ENCODE measurements around the gene FICD.
A peak's percentile ranks its signal among the peaks of the same experiment; 100 is the strongest.
"Not testable (repeated sequence)": the region's sequence is repeated elsewhere in the genome, so short reads cannot be mapped to it uniquely, and the experiment has no call there.

The FICD gene

GRCh38 chr12:108514973-108515814 lies at the start of gene FICD:
Gene FICD, plus strand, starts transcription at chr12:108515277. Its CDS starts 1,696 bp downstream, at chr12:108516973.
- peak; percentile 99 to 100 for DNase-seq

DNA sequence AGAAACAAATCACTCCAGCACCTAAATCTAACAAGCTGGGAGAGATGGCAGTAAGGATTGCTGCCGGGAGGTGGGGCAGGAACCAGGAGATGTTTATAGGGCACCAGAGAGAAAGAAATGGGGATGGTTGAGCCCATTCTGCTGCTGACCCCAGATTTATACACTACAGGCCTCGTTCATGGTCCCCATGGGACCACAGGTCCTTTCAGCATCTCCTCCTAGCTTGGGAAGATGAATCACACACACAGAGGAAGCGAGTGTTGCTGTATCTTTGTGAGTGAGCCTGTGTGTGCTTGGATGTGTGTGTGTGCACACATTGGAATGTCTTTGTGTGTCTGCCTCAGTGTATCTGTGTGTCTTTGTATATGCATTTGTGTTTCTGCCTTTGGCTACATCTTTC lies 49.7 kb upstream of the FICD start:
- DNase-seq, result no peak

- no peak for DNase-seq
Observed at GRCh38 chr12:108468196-108468968, 46.7 kb upstream of the FICD start.

DNA sequence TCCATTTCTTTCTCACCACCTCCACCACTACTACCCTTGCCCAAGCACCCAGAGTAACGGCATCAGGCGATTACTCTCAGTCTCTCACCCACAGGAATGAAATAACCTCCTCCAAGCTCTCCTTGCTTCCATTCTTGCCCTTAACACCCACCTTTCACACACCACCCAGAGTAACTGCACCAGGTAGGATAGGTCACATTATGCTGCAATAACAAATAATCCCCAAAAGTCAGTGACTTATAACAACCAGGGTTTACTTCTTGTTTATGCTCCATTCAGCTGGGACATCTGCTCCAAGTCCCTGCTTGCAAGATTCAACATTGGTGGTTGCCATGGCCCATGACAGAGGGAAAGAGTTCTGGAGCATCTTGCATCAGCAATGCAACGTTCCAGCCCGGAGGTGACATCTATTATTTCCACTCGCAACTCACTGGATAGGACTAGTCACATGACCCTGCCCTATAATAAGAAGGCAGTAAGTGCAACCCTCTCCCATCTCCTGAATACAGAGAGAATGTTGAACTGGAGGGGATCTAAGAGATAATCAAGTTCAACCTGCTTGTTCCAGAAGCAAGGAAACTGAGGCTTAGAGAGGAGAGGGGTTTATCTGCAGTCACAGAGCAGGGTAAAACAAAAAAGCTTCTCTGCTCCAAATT lies 41.5 kb upstream of the FICD start:
- DNase-seq, result no peak

DNA sequence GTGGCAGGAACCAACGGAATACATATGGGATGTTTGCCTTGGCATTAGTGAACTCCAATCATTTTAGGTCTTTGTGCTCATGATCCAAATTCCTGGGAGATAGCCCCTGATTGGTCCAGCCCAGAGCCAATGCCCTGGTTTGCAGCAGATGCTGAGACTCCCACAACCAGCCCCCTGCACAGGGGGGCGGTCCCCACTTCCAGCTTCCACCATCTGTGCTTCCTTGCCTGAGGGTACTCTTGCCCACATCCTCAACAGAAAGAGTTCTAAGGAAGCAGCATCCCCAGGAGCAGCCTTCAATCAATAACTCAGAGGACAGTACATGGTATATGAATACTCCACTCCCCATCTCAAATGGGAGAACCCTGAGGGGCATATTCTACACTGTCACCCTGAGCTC lies 39.7 kb upstream of the FICD start:
- DNase-seq, result no peak

DNA sequence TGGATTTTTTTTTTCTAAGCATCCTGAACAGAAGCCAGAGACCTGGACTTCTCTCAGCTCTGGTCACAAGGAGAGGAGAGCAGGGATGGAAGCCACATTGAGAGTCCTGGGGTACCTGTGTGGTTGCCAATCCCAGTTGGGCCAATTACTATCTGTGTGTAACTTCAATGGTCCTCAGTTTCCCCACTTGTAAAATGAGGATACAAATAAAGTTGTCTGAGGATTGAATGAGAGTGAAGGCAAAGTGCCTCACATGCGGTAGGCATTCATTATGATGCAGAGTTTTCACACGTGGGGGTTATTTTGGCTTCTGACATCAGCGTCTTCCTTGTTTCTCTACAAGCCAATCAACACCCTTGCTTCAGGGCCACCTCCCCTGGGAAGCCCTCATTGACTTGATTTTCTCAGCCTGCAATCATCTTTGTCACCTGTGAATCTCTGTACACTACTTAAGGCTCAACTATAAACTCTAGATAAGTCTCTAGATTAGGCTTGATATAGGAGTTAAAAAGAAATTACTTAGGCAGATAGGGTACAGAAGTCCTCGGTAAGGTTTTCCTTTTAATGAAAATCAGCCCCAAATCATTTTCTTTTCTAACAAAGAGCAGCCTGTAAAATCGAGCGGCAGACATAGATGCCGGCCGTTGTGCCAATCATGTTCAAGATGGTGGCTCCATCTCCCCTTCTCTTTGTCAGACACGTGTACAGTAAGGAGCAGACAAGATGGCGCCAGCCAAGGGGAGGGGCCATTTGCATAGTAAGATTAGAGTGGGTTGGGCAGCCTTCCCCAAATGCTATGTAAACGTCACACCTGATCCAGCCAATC lies 37.8 kb upstream of the FICD start:
- DNase-seq, result peak in 1 of 2 experiments; percentile 19

GRCh38 chr12:108477881-108478259 lies 37.2 kb upstream of the FICD start:
- DNase-seq, result no peak

DNA sequence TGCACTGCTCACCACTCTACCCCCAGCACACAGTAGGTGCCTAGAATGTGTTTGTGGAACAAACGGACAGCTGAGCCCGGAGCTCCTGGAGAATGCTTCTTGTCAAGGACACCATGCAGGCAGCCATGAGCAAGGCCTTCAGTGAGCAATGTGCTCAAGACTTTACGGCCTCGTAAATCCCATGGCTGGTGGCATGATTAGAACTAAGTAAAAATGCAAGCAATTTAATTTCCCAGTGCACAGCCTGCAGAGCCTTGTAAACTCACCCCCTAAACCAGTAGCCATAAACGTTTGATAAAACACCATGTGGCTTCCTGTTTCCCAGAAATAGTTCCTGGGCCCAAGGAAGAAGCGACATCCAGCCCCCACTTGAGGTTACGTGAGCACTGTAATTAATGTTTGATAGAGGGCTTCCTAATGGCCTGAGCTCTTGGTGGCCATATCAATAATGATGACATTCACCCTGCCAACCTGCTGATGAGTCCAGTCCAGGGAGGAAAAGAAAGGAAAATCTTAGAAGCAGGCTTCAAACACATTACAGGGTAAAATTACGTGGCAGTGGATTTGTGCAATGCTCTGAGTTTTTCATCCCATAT lies 36.4 kb upstream of the FICD start:
- no peak for DNase-seq

DNA sequence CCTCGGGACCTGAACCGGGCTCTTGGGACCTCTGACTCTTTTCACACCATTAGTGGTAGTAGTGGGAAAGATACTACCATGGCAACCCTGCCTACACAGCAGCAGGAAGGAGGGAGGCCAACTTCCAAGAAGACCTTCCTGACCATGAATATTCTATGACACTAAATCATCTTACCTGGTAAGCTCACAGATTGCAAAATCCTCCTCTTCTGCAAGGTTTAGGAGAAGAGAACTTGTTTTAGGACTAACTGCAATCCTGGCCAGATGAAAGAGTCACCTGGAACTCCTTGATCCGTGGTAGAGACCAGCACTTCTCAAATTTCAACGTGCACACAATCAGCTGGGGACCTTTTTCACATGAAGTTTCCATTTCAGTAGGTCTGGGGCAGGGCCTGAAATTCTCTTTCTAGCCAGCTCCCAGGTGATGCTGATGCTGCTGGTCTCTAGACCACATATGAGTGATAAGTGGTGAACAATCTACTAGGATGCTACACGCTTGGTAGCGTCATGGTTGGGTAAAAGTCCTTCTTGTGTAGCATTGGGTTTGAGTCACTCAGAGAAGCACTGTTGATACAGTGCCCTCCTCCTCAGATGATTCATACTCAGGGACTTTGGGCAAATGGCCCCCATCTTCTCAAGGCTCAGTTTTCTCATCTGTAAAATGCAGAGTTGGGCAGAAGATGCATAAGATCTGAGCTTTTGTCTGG lies 35.6 kb upstream of the FICD start:
- DNase-seq, result no peak

DNA sequence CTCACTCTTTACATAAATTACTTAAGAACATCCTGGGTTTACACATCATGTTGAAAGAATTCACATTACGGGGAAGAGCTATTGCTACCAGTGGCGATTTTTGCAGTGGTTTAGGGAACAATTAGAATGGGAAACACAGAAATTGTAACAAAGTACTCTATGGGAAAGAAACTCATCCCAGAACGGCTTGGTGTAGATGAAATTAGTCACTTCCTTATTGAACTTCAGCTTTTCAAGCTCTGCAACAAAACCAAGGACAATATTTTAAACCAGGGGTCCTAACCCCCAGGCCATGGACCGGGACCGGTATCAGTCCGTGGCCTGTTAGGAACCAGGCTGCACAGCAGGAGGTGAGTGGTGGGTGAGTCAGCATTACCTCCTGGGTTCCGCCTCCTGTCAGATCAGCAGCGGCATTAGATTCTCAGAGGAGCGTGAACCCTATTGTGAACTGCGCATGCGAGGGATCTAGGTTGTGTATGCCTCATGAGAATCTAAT lies 32.3 kb upstream of the FICD start:
- DNase-seq, result no peak

DNA sequence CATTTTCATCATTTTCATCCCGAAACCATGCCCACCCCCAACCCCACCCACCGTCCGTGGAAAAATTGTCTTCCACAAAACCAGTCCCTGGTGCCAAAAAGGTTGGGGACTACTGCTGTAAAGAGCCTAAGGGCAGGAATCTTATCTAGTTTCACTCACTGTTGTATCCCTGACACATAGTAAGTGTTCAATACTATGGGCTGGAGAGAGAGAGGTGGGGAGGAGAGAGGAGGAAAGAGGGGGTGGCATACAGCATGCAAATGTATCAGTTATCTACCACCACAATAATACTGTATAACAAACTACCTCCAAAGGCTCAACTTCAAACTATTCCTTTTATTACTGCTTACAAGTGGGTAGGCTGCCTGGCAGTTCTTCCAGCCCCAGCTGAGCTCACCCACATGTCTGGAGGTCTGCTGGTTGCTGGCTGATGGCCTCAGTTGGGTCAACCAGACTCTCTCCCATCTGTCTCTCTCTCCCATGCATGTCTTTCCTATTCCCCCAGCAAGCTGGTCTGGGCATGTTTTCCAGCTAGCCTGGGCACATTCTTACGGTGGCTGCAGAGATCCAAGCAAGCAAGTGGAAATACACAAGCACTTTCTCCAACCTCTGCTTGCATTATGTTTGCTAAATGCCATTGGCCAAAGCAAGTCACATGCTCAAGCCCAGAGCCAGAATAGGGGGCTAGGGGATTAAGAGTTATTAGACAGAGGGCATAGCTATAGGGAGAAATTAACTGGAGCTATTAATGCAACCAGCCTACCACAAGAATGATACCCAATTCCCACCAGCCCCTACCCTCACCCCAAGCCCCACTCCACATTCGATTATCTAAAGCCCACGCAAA lies 31.6 kb upstream of the FICD start:
- DNase-seq, result no peak

- DNase-seq, result no peak
Observed at GRCh38 chr12:108484431-108484830, 30.6 kb upstream of the FICD start.

GRCh38 chr12:108484845-108485244 lies 30.2 kb upstream of the FICD start:
- DNase-seq, result no peak

- DNase-seq, result not testable (repeated sequence)
Observed at GRCh38 chr12:108485371-108485770, 29.7 kb upstream of the FICD start.

DNA sequence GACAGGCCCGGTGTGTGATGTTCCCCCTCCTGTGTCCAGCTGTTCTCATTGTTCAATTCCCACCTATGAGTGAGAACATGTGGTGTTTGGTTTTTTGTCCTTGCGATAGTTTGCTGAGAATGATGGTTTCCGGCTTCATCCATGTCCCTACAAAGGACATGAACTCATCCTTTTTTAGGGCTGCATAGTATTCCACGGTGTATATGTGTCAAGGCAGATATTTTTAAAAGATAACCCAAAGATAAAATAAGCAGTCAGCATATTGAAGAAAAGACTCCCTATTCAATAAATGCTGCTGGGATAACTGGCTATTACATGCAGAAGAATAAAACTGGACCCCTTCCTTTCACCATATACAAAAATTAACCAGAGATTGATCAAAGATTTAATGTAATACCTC lies 28.0 kb upstream of the FICD start:
- DNase-seq, result not testable (repeated sequence)

GRCh38 chr12:108491256-108491655 lies 23.8 kb upstream of the FICD start:
- DNase-seq, result no peak

DNA sequence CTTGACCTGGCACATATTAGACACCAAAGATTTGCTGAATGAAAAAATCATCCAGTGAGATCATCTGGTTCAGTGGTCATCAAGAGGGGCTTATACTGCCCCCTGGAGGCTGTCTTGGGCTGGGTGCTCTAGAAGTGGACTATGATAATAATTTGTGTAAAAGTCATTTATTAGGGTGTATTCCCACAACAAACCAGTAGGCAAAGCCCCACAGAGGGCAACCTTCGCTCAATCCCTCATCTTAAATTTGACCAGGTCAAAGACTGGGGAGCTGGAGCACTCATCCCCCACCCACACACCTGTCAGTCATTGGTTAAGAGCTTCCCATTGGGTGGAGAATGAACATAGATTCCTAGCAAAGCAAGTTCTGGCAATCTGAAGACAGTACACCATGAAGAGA lies 20.0 kb upstream of the FICD start:
- no peak for DNase-seq

GRCh38 chr12:108495823-108496579 lies 19.1 kb upstream of the FICD start:
- DNase-seq, result no peak

GRCh38 chr12:108498136-108498535 lies 16.9 kb upstream of the FICD start:
- no peak for DNase-seq

DNA sequence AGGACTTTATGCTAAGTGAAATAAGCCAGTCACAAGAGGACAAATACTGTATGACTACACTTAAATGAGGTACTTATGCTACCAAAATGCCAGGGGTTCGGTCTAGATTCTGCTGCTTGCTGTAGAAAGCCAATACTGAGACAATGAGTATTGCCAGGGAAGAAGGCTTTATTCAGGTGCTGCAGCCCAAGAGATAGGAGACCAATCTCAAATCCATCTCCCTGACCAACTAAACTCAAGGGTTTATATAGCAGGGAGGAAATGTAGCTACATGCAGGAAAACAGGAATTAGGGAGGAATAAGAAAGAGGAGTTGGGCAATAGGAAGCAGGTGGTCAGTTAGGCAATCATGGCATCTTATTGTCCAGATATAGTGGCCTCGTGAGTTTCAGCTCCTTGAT lies 12.2 kb upstream of the FICD start:
- no peak for DNase-seq

Data from NCI-H2081 (cell line).